ENCODE results near the gene EXOSC3.
"Not testable (repeated sequence)": the region's sequence is repeated elsewhere in the genome, so short reads cannot be mapped to it uniquely, and the experiment has no call there.

EXOSC3 gene

GRCh38 chr9:37775216-37775919, 9.5 kb downstream of the EXOSC3 start:
- no peak for DNase-seq (ENCODE audit: low read depth in 3 of 3)

GRCh38 chr9:37769995-37770394, 14.9 kb downstream of the EXOSC3 start:
- DNase-seq (ENCODE audit: low read depth in 3 of 3) = no peak

GRCh38 chr9:37769306-37769705, 15.6 kb downstream of the EXOSC3 start:
- no peak for DNase-seq (ENCODE audit: low read depth in 3 of 3)

GRCh38 chr9:37765263-37765662, 19.6 kb downstream of the EXOSC3 start:
- DNase-seq (ENCODE audit: low read depth in 3 of 3) = not testable (repeated sequence)

- DNase-seq (ENCODE audit: low read depth in 3 of 3) = no peak
These were observed 23.4 kb downstream of the EXOSC3 start for GRCh38 chr9:37761511-37761910.

GRCh38 chr9:37760416-37761161, 24.3 kb downstream of the EXOSC3 start:
- no peak for DNase-seq (ENCODE audit: low read depth in 3 of 3)

- DNase-seq (ENCODE audit: low read depth in 3 of 3) = no peak
These were observed 26.1 kb downstream of the EXOSC3 start for GRCh38 chr9:37758747-37759146.

- DNase-seq (ENCODE audit: low read depth in 3 of 3) = peak; percentile 52 to 65 (median 63)
These were observed 31.2 kb downstream of the EXOSC3 start, which contains the start of gene TRMT10B for GRCh38 chr9:37753489-37754190. TRMT10B (plus strand) TSS chr9:37753805; CDS start chr9:37761932, 8,127 bp downstream.

GRCh38 chr9:37752642-37753488, 32.0 kb downstream of the EXOSC3 start:
- DNase-seq (ENCODE audit: low read depth in 3 of 3) = no peak

- DNase-seq (ENCODE audit: low read depth in 3 of 3) = not testable (repeated sequence)
These were observed 32.8 kb downstream of the EXOSC3 start for GRCh38 chr9:37752112-37752511.

GRCh38 chr9:37751704-37752103, 33.2 kb downstream of the EXOSC3 start:
- not testable (repeated sequence) for DNase-seq (ENCODE audit: low read depth in 3 of 3)

- no peak for DNase-seq (ENCODE audit: low read depth in 3 of 3)
These were observed 33.7 kb downstream of the EXOSC3 start for GRCh38 chr9:37751186-37751585.

GRCh38 chr9:37749129-37749528, 35.7 kb downstream of the EXOSC3 start:
- no peak for DNase-seq (ENCODE audit: low read depth in 3 of 3)

- peak in 2 of 3 experiments; percentile 22 to 29 for DNase-seq (ENCODE audit: low read depth in 3 of 3)
These were observed 37.6 kb downstream of the EXOSC3 start for GRCh38 chr9:37747271-37747753.

- no peak for DNase-seq (ENCODE audit: low read depth in 3 of 3)
These were observed 38.2 kb downstream of the EXOSC3 start for GRCh38 chr9:37746448-37747270.

GRCh38 chr9:37745970-37746369, 38.9 kb downstream of the EXOSC3 start:
- DNase-seq (ENCODE audit: low read depth in 3 of 3) = no peak

- no peak for DNase-seq (ENCODE audit: low read depth in 3 of 3)
These were observed 44.1 kb downstream of the EXOSC3 start for GRCh38 chr9:37740631-37741328.

- DNase-seq (ENCODE audit: low read depth in 3 of 3) = no peak
These were observed 44.7 kb downstream of the EXOSC3 start for GRCh38 chr9:37740128-37740527.

GRCh38 chr9:37739222-37739621, 45.6 kb downstream of the EXOSC3 start:
- no peak for DNase-seq (ENCODE audit: low read depth in 3 of 3)

- DNase-seq (ENCODE audit: low read depth in 3 of 3) = no peak
These were observed 51.9 kb downstream of the EXOSC3 start for GRCh38 chr9:37732952-37733351.
